Osteoblast (primary cell): ENCODE measurements around the gene CCSER2. TPM values are rescaled to one million over a fixed set of nuclear protein-coding genes. Genes with fewer than 3 reads are reported as not detected.
A peak's percentile ranks its signal among the peaks of the same experiment; 100 is the strongest.

ENCODE experiments used
- DNase-seq: peaks from one replicate; pipeline ENCODE4 v3.0.0; 2011; ENCODE audit warnings: low spot score, mixed read lengths; ENCODE audit not compliant: insufficient read length; ENCODE audit errors: missing footprints
- H2AFZ ChIP-seq: 2 replicates; pipeline ENCODE4 v1.6.0; 2011; ENCODE audit warnings: mild to moderate bottlenecking, low read length
- H3K27ac ChIP-seq: 2 replicates; pipeline ENCODE4 v1.5.1; 2011; ENCODE audit warnings: mild to moderate bottlenecking, low read depth, low read length, moderate library complexity
- H3K27me3 ChIP-seq: 2 replicates; pipeline ENCODE4 v1.6.0; 2012; ENCODE audit warnings: mild to moderate bottlenecking, control low read depth, inconsistent platforms, low read length, moderate library complexity; ENCODE audit not compliant: insufficient read depth
- H3K36me3 ChIP-seq: 2 replicates; pipeline ENCODE4 v1.5.1; 2011; ENCODE audit warnings: mild to moderate bottlenecking, low read length, control low read depth, moderate library complexity; ENCODE audit not compliant: insufficient read depth
- H3K4me1 ChIP-seq: 2 replicates; pipeline ENCODE4 v1.5.1; 2011; ENCODE audit warnings: mild to moderate bottlenecking, low read length, control low read depth, moderate library complexity; ENCODE audit not compliant: insufficient read depth
- H3K4me2 ChIP-seq: 2 replicates; pipeline ENCODE4 v1.6.0; 2011; ENCODE audit warnings: mild to moderate bottlenecking, low read length; ENCODE audit not compliant: insufficient read depth
- H3K4me3 ChIP-seq: fragments of 200-600 bp; sonication (generic); 3 replicates; pipeline ENCODE4 v1.5.1; 2012; ENCODE audit warnings: mild to moderate bottlenecking, low read length, inconsistent platforms; ENCODE audit not compliant: insufficient read depth
- H3K79me2 ChIP-seq: 2 replicates; pipeline ENCODE4 v1.6.0; 2012; ENCODE audit warnings: mild to moderate bottlenecking, low read length, control low read depth, inconsistent platforms; ENCODE audit not compliant: insufficient read depth
- H3K9me3 ChIP-seq: 2 replicates; pipeline ENCODE4 v1.5.1; 2011; ENCODE audit warnings: low read depth, low read length, control low read depth
- H4K20me1 ChIP-seq: 2 replicates; pipeline ENCODE4 v1.6.0; 2012; ENCODE audit warnings: mild to moderate bottlenecking, low read length, control low read depth; ENCODE audit not compliant: insufficient read depth
- CTCF ChIP-seq: IDR thresholded peaks from 2 replicates; pipeline ENCODE4 v1.5.1; 2011; ENCODE audit warnings: mild to moderate bottlenecking, low read depth, low read length, moderate library complexity; ENCODE audit errors: extremely low read depth
- total RNA-seq: library from RNA; depleted of rRNA; stranded (reverse); fragments of >200 nt; gene quantifications from 2 replicates; pipeline ENCODE4 v1.2.3, GENCODE V29; 2012

The CCSER2 gene
- total RNA-seq, 1 donor: 58.3 TPM

DNA sequence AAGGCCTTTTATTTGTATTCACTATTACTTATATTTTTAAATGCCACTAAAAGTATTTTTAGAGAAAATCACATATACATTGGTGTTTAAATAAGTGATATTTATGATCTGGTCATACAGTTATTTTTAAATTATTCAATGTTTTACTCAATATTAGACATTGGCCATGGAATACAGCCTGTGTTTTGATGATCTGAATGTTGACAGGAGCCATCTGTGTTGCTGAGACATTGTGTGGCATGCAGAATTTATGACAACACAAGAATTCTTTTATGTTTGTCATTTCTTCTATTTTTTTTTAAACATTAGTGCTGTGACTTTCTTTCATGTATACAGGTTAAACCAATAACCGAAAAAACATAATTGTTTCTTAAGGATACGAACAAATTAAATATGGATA lies 156.2 kb downstream of the CCSER2 start:
- no peaks in the 10 kb centered on the region for H3K79me2 ChIP-seq
- H3K9me3 ChIP-seq: no peaks in the 10 kb centered on the region
- DNase-seq: no peak
- TF ChIP-seq CTCF: no peak
- H3K4me3 ChIP-seq: no peak overlapping the region
- no peaks in the 10 kb centered on the region for H3K4me1 ChIP-seq
- H3K36me3 ChIP-seq: no peaks in the 10 kb centered on the region
- no peaks in the 10 kb centered on the region for H4K20me1 ChIP-seq
- no peak overlapping the region for H2AFZ ChIP-seq
- H3K27me3 ChIP-seq: no peaks in the 10 kb centered on the region
- no peak overlapping the region for H3K4me2 ChIP-seq
- H3K27ac ChIP-seq: no peak overlapping the region

GRCh38 chr10:84493361-84493760 lies 165.0 kb downstream of the CCSER2 start:
- Histone ChIP-seq H3K79me2 (peaks cover 15% of the 10 kb centered on the region), H3K27me3 (no peaks in the 10 kb centered on the region), H3K27ac (peak overlapping the region; percentile 25), H3K36me3 (no peaks in the 10 kb centered on the region), H4K20me1 (peaks cover 5% of the 10 kb centered on the region), H3K9me3 (no peaks in the 10 kb centered on the region), H3K4me3 (no peak overlapping the region), H3K4me2 (no peak overlapping the region), H2AFZ (no peak overlapping the region), H3K4me1 (peaks cover 10% of the 10 kb centered on the region)
- no peak for DNase-seq
- TF ChIP-seq CTCF: no peak

DNA sequence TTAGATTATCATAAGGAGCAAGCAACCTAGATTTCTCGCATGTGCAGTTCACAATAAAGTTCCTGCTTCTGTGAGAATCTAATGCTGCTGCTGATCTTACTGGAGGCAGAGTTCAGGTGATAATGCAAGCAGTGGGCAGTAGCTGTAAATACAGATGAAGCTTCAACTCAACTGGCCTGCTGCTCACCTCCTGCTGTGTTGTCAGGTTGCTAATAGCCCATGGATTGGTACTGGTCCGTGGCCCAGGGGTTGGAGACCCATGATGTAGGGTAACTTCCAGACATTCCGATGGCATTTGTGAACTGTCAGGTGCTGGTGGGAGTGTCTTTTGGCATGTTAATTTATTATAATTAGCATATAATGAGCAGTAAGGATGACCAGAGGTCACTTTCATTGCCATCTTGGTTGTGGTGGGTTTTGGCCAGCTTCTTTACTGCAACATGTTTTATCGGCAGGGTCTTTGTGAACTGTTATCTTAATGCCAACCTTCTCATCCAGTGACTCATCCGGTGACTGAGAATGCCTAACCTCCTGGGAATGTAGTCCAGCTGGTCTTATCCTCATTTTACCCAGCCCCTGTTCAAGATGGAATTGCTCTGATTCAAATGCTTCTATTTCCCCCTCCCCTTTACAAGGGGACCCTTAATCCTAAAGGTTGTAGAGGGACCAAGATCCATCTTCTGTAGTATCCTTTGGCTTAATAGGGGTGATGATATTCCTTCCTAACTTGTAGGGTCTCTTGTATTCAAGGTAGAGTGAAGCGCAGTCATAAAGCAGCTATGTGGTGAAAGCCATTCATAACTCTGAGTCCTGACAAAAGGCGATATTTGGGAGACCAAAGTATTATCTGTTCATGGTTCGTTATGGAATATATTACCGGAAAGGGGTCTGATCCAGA lies 165.8 kb downstream of the CCSER2 start:
- H3K27me3 ChIP-seq: no peaks in the 10 kb centered on the region
- H3K36me3 ChIP-seq: no peaks in the 10 kb centered on the region
- no peak overlapping the region for H3K4me3 ChIP-seq
- H3K9me3 ChIP-seq: no peaks in the 10 kb centered on the region
- H3K4me1 ChIP-seq: peaks cover 10% of the 10 kb centered on the region
- peak overlapping the region; percentile 18 for H3K27ac ChIP-seq
- peaks cover 5% of the 10 kb centered on the region for H4K20me1 ChIP-seq
- H3K79me2 ChIP-seq: peaks cover 15% of the 10 kb centered on the region
- TF ChIP-seq CTCF: no peak
- DNase-seq: no peak
- H3K4me2 ChIP-seq: peak overlapping the region; percentile 0
- no peak overlapping the region for H2AFZ ChIP-seq

DNA sequence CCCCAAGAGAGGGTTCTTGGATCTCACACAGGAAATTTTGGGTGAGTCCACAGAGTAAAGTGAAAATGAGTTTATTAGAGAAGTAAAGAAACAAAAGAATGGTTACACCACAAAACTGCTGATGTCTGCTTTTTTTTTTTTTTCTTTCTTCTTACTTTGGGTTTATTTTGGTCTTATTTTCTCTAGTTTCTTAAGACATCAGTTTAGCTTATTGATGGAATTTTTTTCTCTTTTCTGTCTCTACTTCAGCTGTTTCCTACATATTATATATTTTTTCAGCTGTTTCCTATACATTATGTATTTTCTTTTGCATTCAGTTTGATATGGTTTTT lies 166.4 kb downstream of the CCSER2 start:
- H3K36me3 ChIP-seq: no peaks in the 10 kb centered on the region
- H3K4me3 ChIP-seq: no peak overlapping the region
- peaks cover 5% of the 10 kb centered on the region for H4K20me1 ChIP-seq
- peaks cover 10% of the 10 kb centered on the region for H3K4me1 ChIP-seq
- H3K4me2 ChIP-seq: peak overlapping the region; percentile 0
- DNase-seq: no peak
- TF ChIP-seq CTCF: no peak
- peaks cover 15% of the 10 kb centered on the region for H3K79me2 ChIP-seq
- no peaks in the 10 kb centered on the region for H3K27me3 ChIP-seq
- H3K27ac ChIP-seq: peak overlapping the region; percentile 18
- H3K9me3 ChIP-seq: no peaks in the 10 kb centered on the region
- H2AFZ ChIP-seq: no peak overlapping the region
